ENCODE measurements around the gene RDH5. TPM values are rescaled to one million over a fixed set of nuclear protein-coding genes. Genes with fewer than 3 reads are reported as not detected.

Gene RDH5
- total RNA-seq, 1 donor from 2014 or later = 4.4 TPM

DNA sequence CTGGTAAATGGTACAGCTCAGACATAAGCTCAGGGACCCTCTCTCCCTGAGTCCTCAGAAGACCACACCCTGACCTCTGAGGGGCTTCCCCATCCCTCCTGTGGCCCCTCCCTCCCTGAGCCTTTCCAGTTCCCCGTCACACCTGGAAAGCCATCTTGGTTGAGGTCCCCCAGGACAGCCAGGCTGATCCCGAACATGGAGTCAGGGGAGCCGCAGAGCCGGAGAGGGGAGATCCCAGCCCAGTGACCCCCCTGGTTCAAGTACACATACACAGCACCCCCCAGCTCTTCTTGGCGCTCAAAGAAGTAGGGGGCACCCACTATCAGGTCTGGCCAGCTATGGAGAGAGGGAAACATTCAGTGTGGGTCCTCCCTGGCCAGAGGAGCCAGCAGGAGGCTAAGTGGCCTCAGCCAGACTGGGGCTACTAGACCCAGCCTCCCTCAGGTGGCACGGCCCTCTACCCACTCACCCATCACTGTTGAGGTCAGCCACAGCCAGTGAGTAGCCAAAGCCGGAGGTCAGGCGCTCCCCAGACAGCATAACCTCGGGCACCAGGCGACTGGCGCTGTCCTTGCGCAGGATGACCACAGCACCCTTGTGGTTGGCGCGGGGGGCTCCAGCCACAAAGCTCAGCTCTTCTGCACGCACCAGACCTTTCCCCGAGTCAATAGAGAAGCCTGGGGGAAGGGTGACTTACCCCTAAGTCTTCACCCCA lies 21.8 kb upstream of the RDH5 start:
- Mint-ChIP-seq H3K4me3 (ENCODE audit: unreplicated experiment) (no peak overlapping the region), H3K27me3 (ENCODE audit: unreplicated experiment) (peaks cover 7% of the 10 kb centered on the region), H3K27ac (ENCODE audit: unreplicated experiment) (no peak overlapping the region), H3K36me3 (ENCODE audit: low read depth, unreplicated experiment) (peaks cover 4% of the 10 kb centered on the region), H3K9me3 (ENCODE audit: unreplicated experiment) (no peaks in the 10 kb centered on the region), H3K4me1 (ENCODE audit: unreplicated experiment) (no peaks in the 10 kb centered on the region)
- no peak for DNase-seq (ENCODE audit: low spot score)
- TF ChIP-seq CTCF (IDR thresholded peaks at IDR 0.05; ENCODE audit: unreplicated experiment) = no peak

- H3K27me3 Mint-ChIP-seq (ENCODE audit: unreplicated experiment) = peaks cover 11% of the 10 kb centered on the region
- H3K4me3 Mint-ChIP-seq (ENCODE audit: unreplicated experiment) = no peak overlapping the region
- peaks cover 4% of the 10 kb centered on the region for H3K36me3 Mint-ChIP-seq (ENCODE audit: low read depth, unreplicated experiment)
- H3K9me3 Mint-ChIP-seq (ENCODE audit: unreplicated experiment) = no peaks in the 10 kb centered on the region
- TF ChIP-seq CTCF (IDR thresholded peaks at IDR 0.05; ENCODE audit: unreplicated experiment) = no peak
- DNase-seq (ENCODE audit: low spot score) = no peak
- H3K4me1 Mint-ChIP-seq (ENCODE audit: unreplicated experiment) = no peaks in the 10 kb centered on the region
- no peak overlapping the region for H3K27ac Mint-ChIP-seq (ENCODE audit: unreplicated experiment)
These were observed 21.2 kb upstream of the RDH5 start for GRCh38 chr12:55698965-55699364.

GRCh38 chr12:55699471-55700055 lies 20.6 kb upstream of the RDH5 start:
- peaks cover 4% of the 10 kb centered on the region for H3K36me3 Mint-ChIP-seq (ENCODE audit: low read depth, unreplicated experiment)
- H3K9me3 Mint-ChIP-seq (ENCODE audit: unreplicated experiment) = no peaks in the 10 kb centered on the region
- no peak for TF ChIP-seq CTCF (IDR thresholded peaks at IDR 0.05; ENCODE audit: unreplicated experiment)
- no peaks in the 10 kb centered on the region for H3K4me1 Mint-ChIP-seq (ENCODE audit: unreplicated experiment)
- peak overlapping the region; percentile 70 for H3K4me3 Mint-ChIP-seq (ENCODE audit: unreplicated experiment)
- H3K27ac Mint-ChIP-seq (ENCODE audit: unreplicated experiment) = peak overlapping the region; percentile 57
- H3K27me3 Mint-ChIP-seq (ENCODE audit: unreplicated experiment) = peaks cover 13% of the 10 kb centered on the region
- DNase-seq (ENCODE audit: low spot score) = no peak

GRCh38 chr12:55700255-55701018 lies 19.8 kb upstream of the RDH5 start:
- H3K27me3 Mint-ChIP-seq (ENCODE audit: unreplicated experiment) = peaks cover 13% of the 10 kb centered on the region

More at GRCh38 chr12:55700255-55701018, 19.8 kb upstream of the RDH5 start:
- Mint-ChIP-seq H3K9me3 (ENCODE audit: unreplicated experiment) (no peaks in the 10 kb centered on the region), H3K36me3 (ENCODE audit: low read depth, unreplicated experiment) (peaks cover 4% of the 10 kb centered on the region), H3K27ac (ENCODE audit: unreplicated experiment) (no peak overlapping the region), H3K4me1 (ENCODE audit: unreplicated experiment) (no peaks in the 10 kb centered on the region), H3K4me3 (ENCODE audit: unreplicated experiment) (no peak overlapping the region)
- TF ChIP-seq CTCF (IDR thresholded peaks at IDR 0.05; ENCODE audit: unreplicated experiment) = no peak
- no peak for DNase-seq (ENCODE audit: low spot score)
